ENCODE results near the gene TNNT2.
A peak's percentile ranks its signal among the peaks of the same experiment; 100 is the strongest.

DNA sequence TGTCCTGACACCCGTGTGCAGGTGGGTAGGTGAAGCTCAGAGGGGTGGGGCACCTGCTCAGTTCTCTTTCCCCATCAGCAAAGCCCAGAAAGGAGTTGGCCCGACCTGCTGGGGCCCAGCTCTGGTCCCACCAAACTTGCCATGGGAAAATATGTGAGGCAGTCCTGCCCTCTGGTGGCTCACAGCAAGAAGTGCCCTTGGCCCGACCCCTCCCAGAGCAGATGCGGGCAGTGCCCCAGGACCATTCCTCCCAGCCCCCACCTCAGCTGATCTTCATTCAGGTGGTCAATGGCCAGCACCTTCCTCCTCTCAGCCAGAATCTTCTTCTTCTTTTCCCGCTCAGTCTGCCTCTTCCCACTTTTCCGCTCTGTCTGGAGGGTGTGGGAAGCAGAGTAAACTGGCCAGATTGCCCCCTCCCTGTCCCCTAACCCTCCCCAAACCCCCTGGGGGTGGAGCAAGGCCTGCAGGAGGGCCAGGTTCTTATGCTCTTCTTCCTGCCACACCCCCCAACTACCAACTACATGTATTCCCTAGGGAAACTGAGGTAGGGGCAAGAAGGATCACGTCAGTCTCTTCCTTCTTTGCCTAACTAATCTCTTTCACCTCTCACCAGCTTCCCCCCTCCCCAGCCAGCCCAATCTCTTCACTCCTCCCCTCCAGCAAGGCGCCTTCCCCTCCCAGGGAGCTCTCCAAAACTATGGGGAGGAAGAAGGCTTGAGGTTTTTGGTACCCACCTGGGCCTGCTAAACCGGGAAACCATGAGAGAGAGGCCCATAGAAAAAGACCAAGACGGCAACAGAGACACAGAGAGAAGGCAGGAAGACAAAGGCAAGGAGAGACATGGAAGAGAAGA, 15.6 kb downstream of the TNNT2 start:
- TF ChIP-seq, protein P1, sequence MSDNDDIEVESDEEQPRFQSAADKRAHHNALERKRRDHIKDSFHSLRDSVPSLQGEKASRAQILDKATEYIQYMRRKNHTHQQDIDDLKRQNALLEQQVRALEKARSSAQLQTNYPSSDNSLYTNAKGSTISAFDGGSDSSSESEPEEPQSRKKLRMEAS (IDR thresholded peaks at IDR 0.05) = no peak
- TF ChIP-seq EP300 (IDR thresholded peaks at IDR 0.05; ENCODE audit: borderline replicate concordance) = no peak
- peak; percentile 98 for TF ChIP-seq RAD21 (IDR thresholded peaks at IDR 0.05; ENCODE audit: low read depth)
- no peak for TF ChIP-seq YY1 (IDR thresholded peaks at IDR 0.05; ENCODE audit: low read depth)
